CD4-positive, alpha-beta memory T cell (primary cell): ENCODE measurements around the gene KCNMB1. TPM values are rescaled to one million over a fixed set of nuclear protein-coding genes. Genes with fewer than 3 reads are reported as not detected.
A peak's percentile ranks its signal among the peaks of the same experiment; 100 is the strongest.

ENCODE experiments used
- CTCF ChIA-PET: fragments of 350-600 bp; sonication (Branson Sonifier 250); formaldehyde crosslinking; loops from one replicate; lab custom pipeline; 2021; ENCODE audit warnings: inconsistent platforms; ENCODE audit not compliant: partially characterized antibody; lab: Charles Lee
- POLR2A ChIA-PET: fragments of 350-600 bp; sonication (Branson Sonifier 250); formaldehyde crosslinking; loops from one replicate; lab custom pipeline; 2021; ENCODE audit not compliant: partially characterized antibody; lab: Charles Lee
- DNase-seq, 5 donors: peaks; one replicate each; pipeline versions ENCODE4 v3.0.0 to v3.0.0-alpha.2; 2020 to 2022; ENCODE audit warnings: mixed read lengths in 1 of 5
- H3K27ac ChIP-seq: one replicate; pipeline ENCODE4 v1.7.0; 2013; ENCODE audit warnings: low read depth, low read length
- H3K27me3 ChIP-seq: 2 replicates; pipeline ENCODE4 v1.7.0; 2013; ENCODE audit warnings: mild to moderate bottlenecking, low read length, moderate library complexity; ENCODE audit not compliant: insufficient read depth
- H3K36me3 ChIP-seq: 2 replicates; pipeline ENCODE4 v1.7.0; 2013; ENCODE audit warnings: mild to moderate bottlenecking, low read length, moderate library complexity; ENCODE audit not compliant: insufficient read depth
- H3K4me1 ChIP-seq: 2 replicates; pipeline ENCODE4 v1.7.0; 2013; ENCODE audit warnings: mild to moderate bottlenecking, low read length, moderate library complexity; ENCODE audit not compliant: insufficient read depth
- H3K4me3 ChIP-seq, 2 donors: one replicate each; pipeline ENCODE4 v1.7.0; 2013; ENCODE audit warnings: low read length in 2 of 2, mild to moderate bottlenecking in 1 of 2
- H3K9me3 ChIP-seq, 2 donors: one replicate each; pipeline ENCODE4 v1.7.0; 2013; ENCODE audit warnings: low read length in 2 of 2, control low read depth in 1 of 2; ENCODE audit not compliant: control insufficient read depth in 1 of 2
- H3K27ac Mint-ChIP-seq, 7 donors: one replicate each; pipeline ENCODE4 v1.8.0; 2020 to 2021; ENCODE audit warnings: mixed read lengths in 7 of 7, mild to moderate bottlenecking in 6 of 7, inconsistent platforms in 3 of 7, moderate library complexity in 3 of 7
- H3K27me3 Mint-ChIP-seq, 2 donors: one replicate each; pipeline ENCODE4 v1.8.0; 2020 to 2021; ENCODE audit warnings: mixed read lengths in 2 of 2
- H3K36me3 Mint-ChIP-seq, 2 donors: one replicate each; pipeline ENCODE4 v1.8.0; 2020 to 2021; ENCODE audit warnings: mixed read lengths in 2 of 2, inconsistent platforms in 1 of 2, mild to moderate bottlenecking in 1 of 2
- H3K4me1 Mint-ChIP-seq, 4 donors: one replicate each; pipeline ENCODE4 v1.8.0; 2020 to 2021; ENCODE audit warnings: mixed read lengths in 4 of 4, mild to moderate bottlenecking in 1 of 4
- H3K4me3 Mint-ChIP-seq, 8 donors: one replicate each; pipeline ENCODE4 v1.8.0; 2020 to 2021; ENCODE audit warnings: mixed read lengths in 8 of 8, mild to moderate bottlenecking in 7 of 8, moderate library complexity in 6 of 8, inconsistent platforms in 3 of 8
- H3K9me3 Mint-ChIP-seq, 8 donors: one replicate each; pipeline ENCODE4 v1.8.0; 2020 to 2021; ENCODE audit warnings: mixed read lengths in 8 of 8, mild to moderate bottlenecking in 5 of 8, inconsistent platforms in 3 of 8, moderate library complexity in 1 of 8
- intact Hi-C: fragments of 100-400 bp; cut with micrococcal nuclease; formaldehyde crosslinking; loops from one replicate; pipeline ENCODE4 v1.15.1; 2023
- polyA plus RNA-seq, 2 donors: library from polyadenylated mRNA; unstranded; fragments of 300-500 nt; fragmentation: Illumina TruSeq; gene quantifications; one replicate each; pipeline ENCODE4 v1.2.3, GENCODE V29; 2021
- total RNA-seq, 2 experiments: library from RNA; stranded (reverse); gene quantifications; one replicate each; pipeline ENCODE4 v1.2.3, GENCODE V29; 2021

Gene KCNMB1
- total and polyA plus RNA-seq, 4 experiments from 2014 or later, result not detected

- Mint-ChIP-seq H3K4me1 (peaks cover 0 to 5% (median 0%) of the 10 kb centered on the region in 4 donors), H3K4me3 (no peak overlapping the region), H3K27ac (no peak overlapping the region), H3K36me3 (no peaks in the 10 kb centered on the region), H3K27me3 (no peaks in the 10 kb centered on the region), H3K9me3 (no peaks in the 10 kb centered on the region)
- CTCF ChIA-PET, result interaction anchor here (0.7 kb wide), 1 partner anchor 141 kb away, joined by 3 read pairs; no protein-coding TSS in a partner anchor
- no peaks in the 10 kb centered on the region for H3K36me3 ChIP-seq
- no peaks in the 10 kb centered on the region for H3K4me1 ChIP-seq
- POLR2A ChIA-PET, result no interaction called here
- no peaks in the 10 kb centered on the region for H3K27me3 ChIP-seq
- no peak overlapping the region for H3K4me3 ChIP-seq
- intact Hi-C loops, result no loop called here
- no peak for DNase-seq
- H3K27ac ChIP-seq, result no peak overlapping the region
- H3K9me3 ChIP-seq, result no peaks in the 10 kb centered on the region
Observed at GRCh38 chr5:170360709-170361108, 28.5 kb downstream of the KCNMB1 start.

- H3K9me3 ChIP-seq, result no peaks in the 10 kb centered on the region
- H3K9me3 Mint-ChIP-seq, result no peaks in the 10 kb centered on the region
- no peaks in the 10 kb centered on the region for H3K27me3 ChIP-seq
- CTCF ChIA-PET, result no interaction called here
- H3K36me3 ChIP-seq, result no peaks in the 10 kb centered on the region
- H3K4me1 Mint-ChIP-seq, result peaks cover 0 to 5% (median 2%) of the 10 kb centered on the region in 4 donors
- H3K4me3 Mint-ChIP-seq, result no peak overlapping the region
- no peaks in the 10 kb centered on the region for H3K4me1 ChIP-seq
- no peak for DNase-seq
- H3K4me3 ChIP-seq, result no peak overlapping the region
- no peaks in the 10 kb centered on the region for H3K36me3 Mint-ChIP-seq
- H3K27ac Mint-ChIP-seq, result no peak overlapping the region
- intact Hi-C loops, result no loop called here
- POLR2A ChIA-PET, result no interaction called here
- peaks cover 10 to 14% of the 10 kb centered on the region in 2 donors for H3K27me3 Mint-ChIP-seq
- no peak overlapping the region for H3K27ac ChIP-seq
Observed at GRCh38 chr5:170357955-170358444, 31.2 kb downstream of the KCNMB1 start.

- Mint-ChIP-seq H3K27ac (no peak overlapping the region), H3K4me1 (peaks cover 0 to 3% (median 0%) of the 10 kb centered on the region in 4 donors), H3K4me3 (no peak overlapping the region), H3K9me3 (no peaks in the 10 kb centered on the region), H3K27me3 (peaks cover 14% of the 10 kb centered on the region in 2 donors), H3K36me3 (no peaks in the 10 kb centered on the region)
- Histone ChIP-seq H3K27ac (no peak overlapping the region), H3K4me3 (no peak overlapping the region), H3K4me1 (no peaks in the 10 kb centered on the region), H3K27me3 (no peaks in the 10 kb centered on the region), H3K9me3 (no peaks in the 10 kb centered on the region), H3K36me3 (no peaks in the 10 kb centered on the region)
- no peak for DNase-seq
- POLR2A ChIA-PET, result no interaction called here
- CTCF ChIA-PET, result no interaction called here
- intact Hi-C loops, result no loop called here
Observed at GRCh38 chr5:170355601-170356098, 33.5 kb downstream of the KCNMB1 start.

GRCh38 chr5:170353961-170354360, 35.2 kb downstream of the KCNMB1 start:
- H3K27me3 Mint-ChIP-seq, result peaks cover 17% of the 10 kb centered on the region in 2 donors
- Histone ChIP-seq H3K4me1 (no peaks in the 10 kb centered on the region), H3K27me3 (no peaks in the 10 kb centered on the region), H3K27ac (no peak overlapping the region), H3K36me3 (no peaks in the 10 kb centered on the region), H3K9me3 (no peaks in the 10 kb centered on the region), H3K4me3 (no peak overlapping the region)
- DNase-seq, result no peak
- ChIA-PET CTCF (no interaction called here), POLR2A (no interaction called here)
- peaks cover 0 to 3% (median 0%) of the 10 kb centered on the region in 4 donors for H3K4me1 Mint-ChIP-seq
- no peaks in the 10 kb centered on the region for H3K36me3 Mint-ChIP-seq
- H3K27ac Mint-ChIP-seq, result no peak overlapping the region
- intact Hi-C loops, result no loop called here
- no peaks in the 10 kb centered on the region for H3K9me3 Mint-ChIP-seq
- H3K4me3 Mint-ChIP-seq, result no peak overlapping the region

- no peaks in the 10 kb centered on the region for H3K4me1 ChIP-seq
- peaks cover 17% of the 10 kb centered on the region in 2 donors for H3K27me3 Mint-ChIP-seq
- intact Hi-C loops, result no loop called here
- no peak for DNase-seq
- H3K27ac ChIP-seq, result no peak overlapping the region
- ChIA-PET POLR2A (no interaction called here), CTCF (no interaction called here)
- peaks cover 0 to 3% (median 0%) of the 10 kb centered on the region in 4 donors for H3K4me1 Mint-ChIP-seq
- H3K27me3 ChIP-seq, result no peaks in the 10 kb centered on the region
- no peak overlapping the region for H3K4me3 Mint-ChIP-seq
- H3K4me3 ChIP-seq, result no peak overlapping the region
- H3K36me3 ChIP-seq, result no peaks in the 10 kb centered on the region
- H3K9me3 ChIP-seq, result no peaks in the 10 kb centered on the region
- no peaks in the 10 kb centered on the region for H3K9me3 Mint-ChIP-seq
- H3K27ac Mint-ChIP-seq, result no peak overlapping the region
- H3K36me3 Mint-ChIP-seq, result no peaks in the 10 kb centered on the region
Observed at GRCh38 chr5:170353011-170353761, 36.0 kb downstream of the KCNMB1 start.

DNA sequence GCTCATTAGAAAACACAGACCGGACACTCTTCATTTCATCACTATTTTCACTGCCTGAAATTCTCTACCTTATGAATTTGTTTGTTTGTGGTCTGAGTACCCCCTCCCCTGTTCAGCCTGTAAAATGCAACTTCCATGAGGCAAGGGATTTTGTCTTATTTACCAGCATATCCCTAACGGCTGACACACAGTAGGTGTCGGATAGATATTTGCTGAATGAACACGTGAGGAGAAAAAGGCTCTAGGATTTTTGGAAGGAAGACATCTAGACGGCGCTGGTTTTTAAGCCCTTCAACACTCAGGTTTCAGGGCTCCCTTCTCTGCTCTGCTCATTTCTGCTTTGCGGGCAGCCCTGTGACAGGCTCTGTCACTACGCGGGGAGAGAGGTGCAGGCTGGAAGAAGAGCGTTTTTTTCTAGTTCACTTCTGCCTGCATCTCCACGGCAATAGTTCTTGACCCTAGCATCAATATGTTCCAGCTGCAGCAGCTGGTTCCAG, 41.0 kb downstream of the KCNMB1 start:
- Histone ChIP-seq H3K27ac (no peak overlapping the region), H3K4me3 (no peak overlapping the region), H3K4me1 (no peaks in the 10 kb centered on the region), H3K9me3 (no peaks in the 10 kb centered on the region), H3K27me3 (no peaks in the 10 kb centered on the region), H3K36me3 (no peaks in the 10 kb centered on the region)
- CTCF ChIA-PET, result interaction anchor here (1.4 to 2.2 kb wide), 4 partner anchors 9 to 124 kb away, joined by 3 to 16 read pairs (median 5); no protein-coding TSS in a partner anchor
- no peak for DNase-seq
- Mint-ChIP-seq H3K4me1 (peaks cover 0 to 1% (median 0%) of the 10 kb centered on the region in 4 donors), H3K4me3 (no peak overlapping the region), H3K36me3 (no peaks in the 10 kb centered on the region), H3K9me3 (peaks cover 0 to 4% (median 0%) of the 10 kb centered on the region in 8 donors), H3K27me3 (peaks cover 12 to 17% of the 10 kb centered on the region in 2 donors), H3K27ac (peak overlapping the region in 1 of 7 donors; percentile 39)
- intact Hi-C loops, result no loop called here
- POLR2A ChIA-PET, result interaction anchor here (0.7 to 1.2 kb wide), 2 partner anchors 25 to 86 kb away, joined by 3 to 4 read pairs; no protein-coding TSS in a partner anchor

DNA sequence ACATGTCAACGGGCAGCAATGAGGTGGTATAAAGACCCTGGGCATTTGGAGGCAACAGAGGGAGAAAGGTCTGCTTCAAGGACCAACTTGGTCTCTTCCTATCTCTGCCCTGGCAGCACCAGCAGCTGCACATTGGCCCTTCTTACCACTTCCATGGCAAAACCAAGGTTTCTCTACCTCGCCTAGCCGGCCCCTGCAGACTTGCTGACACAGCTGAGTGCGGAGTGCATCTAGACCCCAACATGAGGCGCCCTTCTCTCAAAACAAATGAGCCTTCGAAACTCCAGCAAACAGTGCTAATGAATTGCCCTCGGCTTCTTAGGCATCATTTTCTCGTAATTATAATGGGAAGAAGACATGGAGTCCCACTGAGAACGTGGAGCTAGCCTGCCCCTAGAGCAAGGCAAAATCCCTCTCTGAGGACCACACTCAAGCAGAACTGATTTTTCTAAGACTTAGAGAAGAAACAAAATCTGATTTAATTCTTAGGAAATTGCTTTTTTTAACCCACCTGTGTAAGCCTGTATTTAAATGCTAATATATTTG, 42.1 kb downstream of the KCNMB1 start:
- POLR2A ChIA-PET, result no interaction called here
- Histone ChIP-seq H3K36me3 (no peaks in the 10 kb centered on the region), H3K4me1 (no peaks in the 10 kb centered on the region), H3K27ac (no peak overlapping the region), H3K4me3 (no peak overlapping the region), H3K9me3 (no peaks in the 10 kb centered on the region), H3K27me3 (no peaks in the 10 kb centered on the region)
- Mint-ChIP-seq H3K27me3 (peaks cover 7 to 15% of the 10 kb centered on the region in 2 donors), H3K4me1 (no peaks in the 10 kb centered on the region), H3K36me3 (no peaks in the 10 kb centered on the region), H3K27ac (no peak overlapping the region), H3K9me3 (peaks cover 0 to 4% (median 0%) of the 10 kb centered on the region in 8 donors), H3K4me3 (no peak overlapping the region)
- intact Hi-C loops, result no loop called here
- no peak for DNase-seq
- CTCF ChIA-PET, result interaction anchor here (2.0 to 2.8 kb wide), 3 partner anchors 120 to 123 kb away, joined by 6 to 16 read pairs (median 9); no protein-coding TSS in a partner anchor
